GM12878 (cell line): ENCODE measurements around the gene ZDHHC14. TPM values are rescaled to one million over a fixed set of nuclear protein-coding genes. Genes with fewer than 3 reads are reported as not detected.

Source experiments
- BCL3 ChIP-seq: IDR thresholded peaks from 2 replicates; pipeline ENCODE4 v1.6.1; 2011; ENCODE audit warnings: borderline replicate concordance, low read depth, mild to moderate bottlenecking, moderate library complexity, low read length; ENCODE audit not compliant: insufficient read depth, poor library complexity, severe bottlenecking
- JUNB ChIP-seq: IDR thresholded peaks from 2 replicates; pipeline ENCODE4 v1.6.1; 2016; ENCODE audit warnings: antibody characterized with exemption, mild to moderate bottlenecking
- NR2C1 ChIP-seq: fragments of 450-650 bp; IDR thresholded peaks from 2 replicates; pipeline ENCODE4 v1.6.1; 2017; ENCODE audit warnings: antibody characterized with exemption, mild to moderate bottlenecking, moderate library complexity
- RCOR1 ChIP-seq: conservative IDR thresholded peaks from 2 replicates; pipeline ENCODE4 v1.6.1; 2012; ENCODE audit warnings: low read depth, low read length, improper control_type of control experiment
- RELA ChIP-seq: fragments of 450-650 bp; IDR thresholded peaks from 2 replicates; pipeline ENCODE4 v1.8.0; 2014; ENCODE audit warnings: borderline replicate concordance; ENCODE audit not compliant: partially characterized antibody
- SP1 ChIP-seq: IDR thresholded peaks from one replicate; pipeline ENCODE4 v1.6.1; 2011; ENCODE audit warnings: low read depth, low read length
- STAT3 ChIP-seq: IDR thresholded peaks from 2 replicates; pipeline ENCODE4 v1.6.1; 2011; ENCODE audit warnings: low read depth, low read length, improper control_type of control experiment
- TARDBP ChIP-seq: IDR thresholded peaks from 2 replicates; pipeline ENCODE4 v1.6.1; 2016; ENCODE audit warnings: borderline replicate concordance
- ZBED1 ChIP-seq: IDR thresholded peaks from 2 replicates; pipeline ENCODE4 v1.6.1; 2016; ENCODE audit warnings: borderline replicate concordance
- polyA plus RNA-seq, 11 experiments: library from polyadenylated mRNA; depleted of rRNA in 4 of 11; unstranded in 6 of 11; stranded (reverse) in 5 of 11; fragments of >200 nt; fragmentation: Nextera tagmentation in 4 of 11; fragmentation: Illumina TruSeq in 1 of 11; extraction: Ambion mirVana in 4 of 11; extraction: Trizol in 1 of 11; gene quantifications; 1 replicate in 1 of 11; 2 replicates in 10 of 11; pipeline versions ENCODE4 v1.2.1 to v1.2.3, GENCODE V29; 2011 to 2016; ENCODE audit warnings: inconsistent platforms in 2 of 11, missing spikeins in 2 of 11, low read depth in 1 of 11
- total RNA-seq, 4 experiments: library from RNA; depleted of rRNA in 3 of 4; stranded (reverse); fragments of >200 nt in 3 of 4; fragmentation: Illumina TruSeq in 1 of 4; extraction: Trizol in 1 of 4; gene quantifications; 2 replicates each; pipeline versions ENCODE4 v1.2.1 to v1.2.3, GENCODE V29; 2013 to 2021
- TF ChIP-seq, protein P1 (sequence below): fragments of 450-650 bp; IDR thresholded peaks from 2 replicates; pipeline ENCODE4 v1.6.1; 2018; ENCODE audit warnings: borderline replicate concordance, mild to moderate bottlenecking; ENCODE audit not compliant: partially characterized antibody

ZDHHC14 gene
- total and polyA plus RNA-seq, 10 of the 15 experiments (the other 5 are each of a cell fraction or from before 2014, with no cell fraction given), result 0.15 to 16.0 (median 0.76) TPM; not detected in 1

- TF ChIP-seq SP1 (no peak), JUNB (no peak), NR2C1 (no peak), BCL3 (no peak), TARDBP (no peak), RELA (no peak), RCOR1 (no peak), STAT3 (no peak), ZBED1 (no peak)
- TF ChIP-seq, protein P1, sequence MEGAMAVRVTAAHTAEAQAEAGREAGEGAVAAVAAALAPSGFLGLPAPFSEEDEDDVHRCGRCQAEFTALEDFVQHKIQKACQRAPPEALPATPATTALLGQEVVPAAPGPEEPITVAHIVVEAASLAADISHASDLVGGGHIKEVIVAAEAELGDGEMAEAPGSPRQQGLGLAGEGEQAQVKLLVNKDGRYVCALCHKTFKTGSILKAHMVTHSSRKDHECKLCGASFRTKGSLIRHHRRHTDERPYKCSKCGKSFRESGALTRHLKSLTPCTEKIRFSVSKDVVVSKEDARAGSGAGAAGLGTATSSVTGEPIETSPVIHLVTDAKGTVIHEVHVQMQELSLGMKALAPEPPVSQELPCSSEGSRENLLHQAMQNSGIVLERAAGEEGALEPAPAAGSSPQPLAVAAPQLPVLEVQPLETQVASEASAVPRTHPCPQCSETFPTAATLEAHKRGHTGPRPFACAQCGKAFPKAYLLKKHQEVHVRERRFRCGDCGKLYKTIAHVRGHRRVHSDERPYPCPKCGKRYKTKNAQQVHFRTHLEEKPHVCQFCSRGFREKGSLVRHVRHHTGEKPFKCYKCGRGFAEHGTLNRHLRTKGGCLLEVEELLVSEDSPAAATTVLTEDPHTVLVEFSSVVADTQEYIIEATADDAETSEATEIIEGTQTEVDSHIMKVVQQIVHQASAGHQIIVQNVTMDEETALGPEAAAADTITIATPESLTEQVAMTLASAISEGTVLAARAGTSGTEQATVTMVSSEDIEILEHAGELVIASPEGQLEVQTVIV, result no peak
Observed at GRCh38 chr6:157670466-157671186, 289.6 kb downstream of the ZDHHC14 start (continued).
